HEK293 (cell line): Measurements from ENCODE around the gene ABCC11.

Source experiments
- CTCF ChIP-seq: fragments of 450-650 bp; formaldehyde crosslinking; IDR thresholded peaks from 2 replicates; pipeline ENCODE4 v1.5.1; 2016; ENCODE audit warnings: missing biosample characterization, missing genetic modification characterization
- ZNF114 ChIP-seq: fragments of 450-650 bp; formaldehyde crosslinking; IDR thresholded peaks from 2 replicates; pipeline ENCODE4 v1.5.0; 2017; ENCODE audit warnings: missing biosample characterization, missing genetic modification characterization
- ZNF530 ChIP-seq: fragments of 450-650 bp; formaldehyde crosslinking; IDR thresholded peaks from 2 replicates; pipeline ENCODE4 v1.5.1; 2016; ENCODE audit warnings: low read depth, missing biosample characterization, missing genetic modification characterization
- ZNF596 ChIP-seq: fragments of 450-650 bp; IDR thresholded peaks from 2 replicates; pipeline ENCODE4 v1.5.0; 2018; ENCODE audit warnings: missing biosample characterization, mild to moderate bottlenecking, missing genetic modification characterization, moderate library complexity
- ZNF792 ChIP-seq: fragments of 450-650 bp; formaldehyde crosslinking; IDR thresholded peaks from 2 replicates; pipeline ENCODE4 v1.5.1; 2016; ENCODE audit warnings: missing biosample characterization, missing genetic modification characterization
- TF ChIP-seq, protein P1 (sequence below): fragments of 450-650 bp; formaldehyde crosslinking; IDR thresholded peaks from 2 replicates; pipeline ENCODE4 v1.5.1; 2017; ENCODE audit warnings: missing biosample characterization, missing genetic modification characterization
- TF ChIP-seq, protein P2 (sequence below): sonication (generic); formaldehyde crosslinking; IDR thresholded peaks from 2 replicates; pipeline ENCODE4 v1.8.1; 2022; ENCODE audit warnings: mild to moderate bottlenecking, moderate library complexity, missing genetic modification reagents
- TF ChIP-seq, protein P3 (sequence below): fragments of 450-650 bp; formaldehyde crosslinking; IDR thresholded peaks from 2 replicates; pipeline ENCODE4 v1.5.1; 2016; ENCODE audit warnings: missing biosample characterization, missing genetic modification characterization

DNA sequence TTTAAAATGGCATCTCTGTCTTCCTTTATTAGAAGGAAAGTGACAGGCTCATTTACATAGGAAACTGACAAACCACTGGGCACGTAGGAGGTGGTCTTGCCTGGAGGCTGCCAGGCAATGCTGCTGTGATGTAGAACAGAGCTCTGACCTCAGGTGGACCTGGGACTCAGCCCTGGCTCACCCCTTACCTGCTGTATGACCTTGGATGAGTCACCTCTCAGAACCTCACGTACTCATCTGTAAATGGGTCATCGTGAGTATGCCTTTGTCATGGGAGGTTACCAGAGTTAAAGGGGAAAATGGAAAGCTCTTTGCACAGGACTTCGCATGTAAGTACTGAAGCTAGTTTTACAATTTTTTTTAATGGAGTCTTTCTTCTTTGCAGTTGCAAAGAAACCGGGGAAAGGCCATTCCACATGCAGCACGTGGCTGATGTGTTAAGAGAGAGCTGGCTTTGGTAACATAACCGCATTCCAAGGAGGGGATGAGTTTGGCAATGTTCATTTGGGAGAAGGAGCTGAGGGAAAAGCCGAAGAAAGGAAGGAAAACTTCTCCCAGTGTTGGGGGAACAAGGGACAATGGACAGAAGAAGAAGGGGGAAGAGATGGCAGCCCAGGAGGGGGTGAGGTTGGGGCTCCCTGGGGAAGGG is 40.6 kb downstream of the ABCC11 start:
- TF ChIP-seq ZNF114 (tag by site-specific recombination) (no peak), CTCF (no peak), ZNF530 (tag by site-specific recombination) (no peak), ZNF596 (tag by site-specific recombination) (no peak), ZNF792 (tag by site-specific recombination) (no peak)
- TF ChIP-seq, protein P1, sequence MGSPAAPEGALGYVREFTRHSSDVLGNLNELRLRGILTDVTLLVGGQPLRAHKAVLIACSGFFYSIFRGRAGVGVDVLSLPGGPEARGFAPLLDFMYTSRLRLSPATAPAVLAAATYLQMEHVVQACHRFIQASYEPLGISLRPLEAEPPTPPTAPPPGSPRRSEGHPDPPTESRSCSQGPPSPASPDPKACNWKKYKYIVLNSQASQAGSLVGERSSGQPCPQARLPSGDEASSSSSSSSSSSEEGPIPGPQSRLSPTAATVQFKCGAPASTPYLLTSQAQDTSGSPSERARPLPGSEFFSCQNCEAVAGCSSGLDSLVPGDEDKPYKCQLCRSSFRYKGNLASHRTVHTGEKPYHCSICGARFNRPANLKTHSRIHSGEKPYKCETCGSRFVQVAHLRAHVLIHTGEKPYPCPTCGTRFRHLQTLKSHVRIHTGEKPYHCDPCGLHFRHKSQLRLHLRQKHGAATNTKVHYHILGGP (tag by site-specific recombination), result no peak
- TF ChIP-seq, protein P2, sequence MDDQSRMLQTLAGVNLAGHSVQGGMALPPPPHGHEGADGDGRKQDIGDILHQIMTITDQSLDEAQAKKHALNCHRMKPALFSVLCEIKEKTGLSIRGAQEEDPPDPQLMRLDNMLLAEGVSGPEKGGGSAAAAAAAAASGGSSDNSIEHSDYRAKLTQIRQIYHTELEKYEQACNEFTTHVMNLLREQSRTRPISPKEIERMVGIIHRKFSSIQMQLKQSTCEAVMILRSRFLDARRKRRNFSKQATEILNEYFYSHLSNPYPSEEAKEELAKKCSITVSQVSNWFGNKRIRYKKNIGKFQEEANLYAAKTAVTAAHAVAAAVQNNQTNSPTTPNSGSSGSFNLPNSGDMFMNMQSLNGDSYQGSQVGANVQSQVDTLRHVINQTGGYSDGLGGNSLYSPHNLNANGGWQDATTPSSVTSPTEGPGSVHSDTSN (CRISPR knock-in tag), result no peak
- TF ChIP-seq, protein P3, sequence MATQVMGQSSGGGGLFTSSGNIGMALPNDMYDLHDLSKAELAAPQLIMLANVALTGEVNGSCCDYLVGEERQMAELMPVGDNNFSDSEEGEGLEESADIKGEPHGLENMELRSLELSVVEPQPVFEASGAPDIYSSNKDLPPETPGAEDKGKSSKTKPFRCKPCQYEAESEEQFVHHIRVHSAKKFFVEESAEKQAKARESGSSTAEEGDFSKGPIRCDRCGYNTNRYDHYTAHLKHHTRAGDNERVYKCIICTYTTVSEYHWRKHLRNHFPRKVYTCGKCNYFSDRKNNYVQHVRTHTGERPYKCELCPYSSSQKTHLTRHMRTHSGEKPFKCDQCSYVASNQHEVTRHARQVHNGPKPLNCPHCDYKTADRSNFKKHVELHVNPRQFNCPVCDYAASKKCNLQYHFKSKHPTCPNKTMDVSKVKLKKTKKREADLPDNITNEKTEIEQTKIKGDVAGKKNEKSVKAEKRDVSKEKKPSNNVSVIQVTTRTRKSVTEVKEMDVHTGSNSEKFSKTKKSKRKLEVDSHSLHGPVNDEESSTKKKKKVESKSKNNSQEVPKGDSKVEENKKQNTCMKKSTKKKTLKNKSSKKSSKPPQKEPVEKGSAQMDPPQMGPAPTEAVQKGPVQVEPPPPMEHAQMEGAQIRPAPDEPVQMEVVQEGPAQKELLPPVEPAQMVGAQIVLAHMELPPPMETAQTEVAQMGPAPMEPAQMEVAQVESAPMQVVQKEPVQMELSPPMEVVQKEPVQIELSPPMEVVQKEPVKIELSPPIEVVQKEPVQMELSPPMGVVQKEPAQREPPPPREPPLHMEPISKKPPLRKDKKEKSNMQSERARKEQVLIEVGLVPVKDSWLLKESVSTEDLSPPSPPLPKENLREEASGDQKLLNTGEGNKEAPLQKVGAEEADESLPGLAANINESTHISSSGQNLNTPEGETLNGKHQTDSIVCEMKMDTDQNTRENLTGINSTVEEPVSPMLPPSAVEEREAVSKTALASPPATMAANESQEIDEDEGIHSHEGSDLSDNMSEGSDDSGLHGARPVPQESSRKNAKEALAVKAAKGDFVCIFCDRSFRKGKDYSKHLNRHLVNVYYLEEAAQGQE (tag by site-specific recombination), result no peak
